GM10847 (cell line): ENCODE measurements around the gene LRIT2.

Source experiments
- POLR2A ChIP-seq: IDR thresholded peaks from 2 replicates; pipeline ENCODE4 v1.6.1; 2011; ENCODE audit not compliant: insufficient read length; ENCODE audit errors: extremely low read depth

The LRIT2 gene

GRCh38 chr10:84185526-84186175 is 39.7 kb downstream of the LRIT2 start:
- TF ChIP-seq POLR2A, result no peak

GRCh38 chr10:84184517-84184916 is 40.8 kb downstream of the LRIT2 start:
- TF ChIP-seq POLR2A, result no peak

- TF ChIP-seq POLR2A, result no peak
These were observed 43.7 kb downstream of the LRIT2 start for GRCh38 chr10:84181631-84182030.

DNA sequence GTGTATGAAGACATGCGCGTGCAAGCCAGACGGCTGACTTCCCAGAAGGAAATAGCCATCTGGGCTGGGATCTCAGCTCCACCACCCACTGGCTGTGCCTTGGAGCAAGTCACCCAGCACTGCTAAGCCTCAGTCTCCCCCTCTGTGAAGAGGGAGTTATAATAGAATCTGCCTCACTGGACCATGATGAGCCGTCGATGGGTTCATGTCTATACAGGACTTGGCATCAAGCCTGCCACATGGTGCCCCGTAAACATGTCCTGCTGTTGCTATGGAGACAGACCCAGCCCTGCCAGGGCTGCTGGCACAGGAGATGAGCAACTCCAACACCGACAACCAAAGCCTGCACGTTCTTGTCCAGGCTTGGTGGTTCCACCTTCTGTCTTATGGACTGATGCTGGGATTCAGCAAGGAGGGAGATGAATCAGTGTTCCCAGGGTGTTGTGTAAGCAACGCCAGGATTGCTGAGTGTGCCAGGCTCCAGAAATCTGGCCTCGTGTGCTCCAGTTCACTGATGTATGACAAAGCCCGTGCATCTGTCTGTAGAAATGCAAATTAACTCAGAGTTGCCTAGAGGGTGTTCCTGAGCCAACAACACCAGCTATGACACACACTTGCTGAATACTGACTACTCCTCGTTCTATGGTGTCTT is 46.2 kb downstream of the LRIT2 start:
- no peak for TF ChIP-seq POLR2A

- no peak for TF ChIP-seq POLR2A
These were observed 47.2 kb downstream of the LRIT2 start for GRCh38 chr10:84178160-84178609.

- TF ChIP-seq POLR2A, result no peak
These were observed 47.7 kb downstream of the LRIT2 start for GRCh38 chr10:84177541-84178141.

DNA sequence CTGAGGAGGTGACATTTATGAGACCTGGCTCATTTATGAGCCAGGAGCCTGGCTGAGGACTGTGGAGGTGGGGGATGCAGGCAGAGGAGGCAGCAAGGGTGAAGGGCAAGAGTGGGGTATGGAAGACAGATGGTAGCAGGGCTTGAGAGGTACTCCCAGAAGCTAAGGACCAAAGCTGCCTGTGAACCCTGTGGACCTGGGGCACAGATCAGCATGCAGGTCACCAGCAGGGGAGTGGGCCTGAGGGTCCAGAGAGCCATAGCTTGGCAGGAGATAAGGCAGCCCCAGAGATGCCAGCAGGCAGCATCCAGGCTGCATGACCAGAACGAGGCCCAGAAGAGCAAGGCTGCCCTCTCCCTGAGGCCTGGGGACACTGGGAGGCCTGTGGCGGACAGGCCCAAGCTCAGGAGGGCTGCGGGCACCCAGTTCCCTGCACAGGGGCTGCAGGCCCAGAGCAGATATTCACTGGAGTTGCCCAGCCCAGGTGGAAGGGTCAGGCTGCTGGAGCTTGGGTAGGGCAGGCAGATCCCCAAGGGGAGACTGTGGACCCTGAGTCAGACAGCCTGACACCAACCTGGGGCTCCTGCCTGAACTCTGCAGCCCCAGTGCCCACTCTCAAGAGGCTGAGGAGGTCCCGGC is 48.4 kb downstream of the LRIT2 start:
- no peak for TF ChIP-seq POLR2A

GRCh38 chr10:84176351-84176750 is 49.0 kb downstream of the LRIT2 start:
- TF ChIP-seq POLR2A, result no peak

- TF ChIP-seq POLR2A, result no peak
These were observed 49.9 kb downstream of the LRIT2 start for GRCh38 chr10:84175436-84175835.

DNA sequence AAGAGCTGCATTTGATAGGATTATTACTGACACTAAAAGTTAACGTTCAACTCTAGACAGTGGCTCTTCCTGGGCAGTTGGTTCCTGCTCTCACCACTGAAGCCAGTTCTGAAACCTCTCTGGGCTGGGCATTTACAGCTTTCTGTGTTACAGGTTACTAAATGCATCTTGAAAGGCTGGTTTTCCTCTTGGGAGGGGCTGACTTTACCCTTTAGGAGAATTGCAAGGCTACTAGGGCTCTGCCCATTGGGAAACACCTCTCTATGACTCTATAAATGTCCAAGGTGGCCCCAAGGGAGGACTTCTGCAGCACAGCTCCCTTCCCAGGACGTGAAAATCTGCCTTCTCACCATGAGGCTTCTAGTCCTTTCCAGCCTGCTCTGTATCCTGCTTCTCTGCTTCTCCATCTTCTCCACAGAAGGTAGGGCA is 51.8 kb downstream of the LRIT2 start, which contains the start of gene GPR15LG:
GPR15LG (plus strand) TSS at position 301 of the 429 bp plus-strand sequence; CDS start at position 352, 51 bp downstream.
- TF ChIP-seq POLR2A, result no peak

DNA sequence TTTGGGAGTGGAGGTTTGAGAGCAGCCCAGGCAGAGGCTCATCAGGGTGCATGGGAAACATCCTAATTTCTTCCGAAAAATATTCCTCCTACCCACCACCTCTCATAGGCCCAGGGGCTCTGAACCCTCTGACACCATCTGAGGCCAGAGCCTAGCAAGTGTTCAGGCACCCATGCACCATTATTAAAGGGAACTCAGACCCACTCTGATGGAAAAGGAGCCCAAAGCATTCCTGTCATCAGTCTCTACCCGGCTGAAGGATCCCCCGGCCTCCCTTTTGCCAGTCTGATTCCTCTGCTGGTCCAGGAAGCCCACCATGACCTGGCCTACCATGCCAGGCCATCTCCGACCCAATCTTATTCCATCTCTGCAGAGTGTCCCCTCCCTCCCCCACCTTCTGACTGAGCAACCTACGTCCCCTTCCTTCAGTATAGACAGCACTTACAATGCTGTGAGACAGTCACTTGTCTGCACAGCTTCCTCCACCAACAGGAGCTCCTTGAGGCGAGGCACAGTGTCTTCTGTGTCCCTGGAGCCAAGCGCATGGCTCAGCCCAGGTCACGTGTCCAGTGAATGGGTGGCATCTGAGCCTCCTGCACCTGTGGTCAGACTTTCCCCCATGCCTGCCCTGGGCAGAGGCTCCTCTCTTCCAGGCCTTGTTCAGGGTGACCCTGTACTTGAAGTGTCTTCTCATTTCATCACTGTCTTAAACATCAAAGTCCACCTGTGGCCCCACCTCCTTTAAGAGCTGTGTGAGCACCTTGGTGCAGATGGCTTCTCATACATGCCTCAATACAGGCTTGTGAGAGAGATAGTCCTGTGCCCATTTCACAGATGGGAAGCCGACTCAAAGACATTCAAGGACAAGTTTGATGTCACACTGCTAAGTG is 52.6 kb downstream of the LRIT2 start:
- no peak for TF ChIP-seq POLR2A
